Measurements from ENCODE around the gene TERT. TPM values are rescaled to one million over a fixed set of nuclear protein-coding genes. Genes with fewer than 3 reads are reported as not detected.

TERT gene
- total RNA-seq, 1 donor from 2014 or later, result 3.5 TPM

GRCh38 chr5:1312993-1313833 is 18.3 kb upstream of the TERT start:
- H3K27me3 Mint-ChIP-seq, result peaks cover 4% of the 10 kb centered on the region
- H3K36me3 Mint-ChIP-seq (ENCODE audit: insufficient read depth), result peaks cover 6% of the 10 kb centered on the region
- DNase-seq (ENCODE audit: low spot score, unreplicated experiment), result no peak
- no peak overlapping the region for H3K4me3 Mint-ChIP-seq (ENCODE audit: low read depth)
- TF ChIP-seq CTCF (IDR thresholded peaks at IDR 0.05; ENCODE audit: unreplicated experiment), result no peak
- no peak overlapping the region for H3K27ac Mint-ChIP-seq
- H3K9me3 Mint-ChIP-seq (ENCODE audit: low read depth), result peaks cover 11% of the 10 kb centered on the region
- peaks cover 22% of the 10 kb centered on the region for H3K4me1 Mint-ChIP-seq (ENCODE audit: low read depth)

- peaks cover 11% of the 10 kb centered on the region for H3K9me3 Mint-ChIP-seq (ENCODE audit: low read depth)
- no peak for TF ChIP-seq CTCF (IDR thresholded peaks at IDR 0.05; ENCODE audit: unreplicated experiment)
- no peak overlapping the region for H3K4me3 Mint-ChIP-seq (ENCODE audit: low read depth)
- H3K36me3 Mint-ChIP-seq (ENCODE audit: insufficient read depth), result peaks cover 4% of the 10 kb centered on the region
- H3K4me1 Mint-ChIP-seq (ENCODE audit: low read depth), result peaks cover 21% of the 10 kb centered on the region
- no peak for DNase-seq (ENCODE audit: low spot score, unreplicated experiment)
- peaks cover 4% of the 10 kb centered on the region for H3K27me3 Mint-ChIP-seq
- H3K27ac Mint-ChIP-seq, result no peak overlapping the region
Measured at GRCh38 chr5:1312206-1312605, 17.3 kb upstream of the TERT start.

GRCh38 chr5:1311439-1312055 is 16.7 kb upstream of the TERT start:
- Mint-ChIP-seq H3K27ac (no peak overlapping the region), H3K4me1 (ENCODE audit: low read depth) (peaks cover 16% of the 10 kb centered on the region), H3K27me3 (peaks cover 4% of the 10 kb centered on the region), H3K4me3 (ENCODE audit: low read depth) (no peak overlapping the region), H3K9me3 (ENCODE audit: low read depth) (peaks cover 11% of the 10 kb centered on the region), H3K36me3 (ENCODE audit: insufficient read depth) (peaks cover 2% of the 10 kb centered on the region)
- no peak for DNase-seq (ENCODE audit: low spot score, unreplicated experiment)
- no peak for TF ChIP-seq CTCF (IDR thresholded peaks at IDR 0.05; ENCODE audit: unreplicated experiment)

- Mint-ChIP-seq H3K4me3 (ENCODE audit: low read depth) (no peak overlapping the region), H3K36me3 (ENCODE audit: insufficient read depth) (peaks cover 2% of the 10 kb centered on the region), H3K27me3 (peaks cover 4% of the 10 kb centered on the region), H3K4me1 (ENCODE audit: low read depth) (peaks cover 2% of the 10 kb centered on the region), H3K9me3 (ENCODE audit: low read depth) (peaks cover 11% of the 10 kb centered on the region), H3K27ac (no peak overlapping the region)
- DNase-seq (ENCODE audit: low spot score, unreplicated experiment), result no peak
- TF ChIP-seq CTCF (IDR thresholded peaks at IDR 0.05; ENCODE audit: unreplicated experiment), result no peak
Measured at GRCh38 chr5:1310118-1310517, 15.2 kb upstream of the TERT start.

- H3K4me3 Mint-ChIP-seq (ENCODE audit: low read depth), result no peak overlapping the region
- H3K4me1 Mint-ChIP-seq (ENCODE audit: low read depth), result no peaks in the 10 kb centered on the region
- H3K9me3 Mint-ChIP-seq (ENCODE audit: low read depth), result peaks cover 14% of the 10 kb centered on the region
Measured at GRCh38 chr5:1304033-1304432, 9.2 kb upstream of the TERT start.

More at GRCh38 chr5:1304033-1304432, 9.2 kb upstream of the TERT start:
- Mint-ChIP-seq H3K27ac (no peak overlapping the region), H3K27me3 (peaks cover 33% of the 10 kb centered on the region), H3K36me3 (ENCODE audit: insufficient read depth) (no peaks in the 10 kb centered on the region)
- no peak for DNase-seq (ENCODE audit: low spot score, unreplicated experiment)
- no peak for TF ChIP-seq CTCF (IDR thresholded peaks at IDR 0.05; ENCODE audit: unreplicated experiment)
